ENCODE results near the gene ABCC9.

- TF ChIP-seq EZH2phosphoT487 (IDR thresholded peaks at IDR 0.05; ENCODE audit: insufficient read depth, low read depth) (no peak), EZH2 (IDR thresholded peaks at IDR 0.05; ENCODE audit: insufficient read depth, poor library complexity, severe bottlenecking) (no peak)
These were observed 28.9 kb downstream of the ABCC9 start for GRCh38 chr12:21912318-21912717.

All from GM23248 (cell line).